ENCODE results near the gene EVI5L. TPM values are rescaled to one million over a fixed set of nuclear protein-coding genes. Genes with fewer than 3 reads are reported as not detected.

Gene EVI5L
- total RNA-seq, 8 experiments from 2014 or later: 7.7 to 25.7 (median 16.7) TPM

DNA sequence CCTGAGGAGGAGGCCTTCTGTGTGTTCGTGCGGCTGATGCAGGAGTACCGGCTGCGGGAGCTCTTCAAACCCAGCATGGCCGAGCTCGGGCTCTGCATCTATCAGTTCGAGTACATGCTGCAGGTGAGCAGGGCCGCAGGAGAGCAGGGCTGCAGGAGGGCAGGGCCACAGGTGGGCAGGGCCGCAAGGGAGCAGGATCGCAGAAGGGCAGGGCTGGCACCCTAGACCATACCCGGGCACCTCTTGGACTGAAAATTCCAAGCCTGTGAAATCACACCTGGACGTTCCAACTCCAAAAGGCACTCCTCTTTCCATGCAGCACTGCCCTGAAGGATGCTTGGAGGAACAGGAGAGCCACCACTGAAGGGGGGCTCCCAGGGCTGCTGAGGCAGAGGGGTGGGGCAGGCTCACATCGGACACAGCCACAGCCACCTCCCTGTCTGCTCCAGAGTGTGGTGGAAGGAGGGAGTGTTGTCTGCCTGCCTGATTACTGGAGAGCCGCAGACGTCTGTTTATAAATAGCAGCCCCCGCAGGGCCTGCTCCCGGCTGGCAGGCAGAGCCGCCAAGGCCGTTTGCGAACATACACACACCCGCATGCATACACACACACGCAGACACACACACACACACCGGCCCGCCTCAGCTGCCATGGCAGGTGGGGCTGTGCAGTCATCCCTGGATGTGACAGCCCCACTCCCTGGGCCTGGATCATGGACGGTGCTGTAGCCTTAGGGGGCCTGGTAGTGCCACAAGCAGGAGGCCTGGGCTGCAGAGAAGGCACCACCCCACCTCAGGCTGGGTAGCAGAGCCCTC lies 20.2 kb downstream of the EVI5L start:
- peak overlapping the region; percentile 46 to 47 for H3K27ac ChIP-seq
- in situ Hi-C loops (cut with MboI; ENCODE audit: low pct_unique_long_range_greater_than_20kb in 2 of 9, low sequenced_read_pairs in 9 of 9, unreplicated experiment in 9 of 9): no loop called here
- 0% methylated on average over 1 of the region's 25 CpGs; no CpG with 5 or more reads in 9 of the 10 experiments for WGBS, 10 experiments
- no peak overlapping the region for H3K4me3 ChIP-seq
- ATAC-seq (replicated peaks in 6 of 8): peak; percentile 60 to 94 (median 70)
- peaks cover 12 to 23% of the 10 kb centered on the region in 2 donors for H3K4me1 ChIP-seq (replicated peaks in 1 of 2)

GRCh38 chr19:7850945-7851622 lies 21.1 kb downstream of the EVI5L start:
- in situ Hi-C loops (cut with MboI; ENCODE audit: low pct_unique_long_range_greater_than_20kb in 2 of 9, low sequenced_read_pairs in 9 of 9, unreplicated experiment in 9 of 9): no loop called here

GRCh38 chr19:7851623-7852500 lies 21.8 kb downstream of the EVI5L start:
- Histone ChIP-seq H3K4me1 (replicated peaks in 1 of 2) (peaks cover 13 to 23% of the 10 kb centered on the region in 2 donors), H3K27ac (no peak overlapping the region), H3K4me3 (no peak overlapping the region)
- ATAC-seq (replicated peaks in 6 of 8): peak in 2 of 8 experiments; percentile 2 to 9
- in situ Hi-C loops (cut with MboI; ENCODE audit: low pct_unique_long_range_greater_than_20kb in 2 of 9, low sequenced_read_pairs in 9 of 9, unreplicated experiment in 9 of 9): no loop called here
- 82 to 90% (median 89%) methylated on average over 3 to 4 of the region's 26 CpGs; no CpG with 5 or more reads in 7 of the 10 experiments for WGBS, 10 experiments

More at GRCh38 chr19:7850945-7851622, 21.1 kb downstream of the EVI5L start:
- Histone ChIP-seq H3K4me1 (replicated peaks in 1 of 2) (peaks cover 12 to 23% of the 10 kb centered on the region in 2 donors), H3K27ac (no peak overlapping the region), H3K4me3 (no peak overlapping the region)
- WGBS, 10 experiments: 60 to 88% (median 67%) methylated on average over 1 to 4 of the region's 19 CpGs; no CpG with 5 or more reads in 7 of the 10 experiments
- ATAC-seq (replicated peaks in 6 of 8): no peak

DNA sequence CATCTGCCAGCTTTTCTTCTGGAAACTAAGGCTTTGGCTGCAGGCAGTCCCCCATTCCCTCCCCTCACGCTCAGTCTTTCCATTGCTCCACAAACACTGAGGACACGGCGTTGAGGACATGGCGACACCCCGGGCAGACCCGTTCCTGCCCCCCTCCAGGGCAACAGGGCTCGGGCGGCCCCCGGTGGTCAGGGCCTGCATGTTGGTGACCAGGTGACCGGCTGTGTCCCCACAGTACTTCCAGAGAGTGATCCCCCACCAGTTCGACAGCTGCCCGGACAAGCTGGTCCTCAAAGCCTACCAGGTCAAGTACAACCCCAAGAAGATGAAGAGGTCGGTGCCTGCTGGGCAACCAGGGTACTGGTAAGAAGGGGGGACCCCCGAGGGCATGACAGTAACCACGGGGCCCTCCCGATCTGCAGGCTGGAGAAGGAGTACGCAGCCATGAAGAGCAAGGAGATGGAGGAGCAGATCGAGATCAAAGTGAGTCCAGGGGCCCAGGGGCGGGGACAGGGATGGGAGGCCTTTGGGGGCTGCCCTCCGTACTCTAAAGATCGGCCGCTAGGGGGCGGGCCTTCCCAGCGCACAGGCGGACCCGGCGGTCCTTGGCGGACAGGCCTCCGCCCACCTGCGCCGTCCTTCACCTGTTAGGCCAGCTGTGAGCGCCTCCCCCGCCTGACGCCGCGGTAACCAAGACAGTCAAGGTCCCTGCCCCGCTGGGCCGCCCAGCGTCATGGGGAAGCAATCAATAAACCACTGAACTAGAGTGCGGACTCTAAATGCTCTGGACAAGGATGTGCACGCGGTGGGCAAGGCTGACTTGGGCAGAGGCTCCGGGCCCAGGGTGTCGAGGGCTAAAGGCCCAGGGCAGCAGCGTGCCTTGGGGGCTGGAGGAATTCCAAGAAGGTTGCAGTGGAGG lies 23.1 kb downstream of the EVI5L start:
- WGBS, 10 experiments: 10 to 60% (median 38%) methylated on average over 1 to 16 of the region's 45 CpGs; no CpG with 5 or more reads in 4 of the 10 experiments
- ATAC-seq (replicated peaks in 6 of 8): peak; percentile 48 to 95 (median 66)
- H3K27ac ChIP-seq: no peak overlapping the region
- no peak overlapping the region for H3K4me3 ChIP-seq
- in situ Hi-C loops (cut with MboI; ENCODE audit: low pct_unique_long_range_greater_than_20kb in 2 of 9, low sequenced_read_pairs in 9 of 9, unreplicated experiment in 9 of 9): no loop called here
- H3K4me1 ChIP-seq (replicated peaks in 1 of 2): peaks cover 23 to 31% of the 10 kb centered on the region in 2 donors

- WGBS, 10 experiments: 72 to 89% (median 77%) methylated on average over 3 to 11 of the region's 12 CpGs; no CpG with 5 or more reads in 6 of the 10 experiments
- in situ Hi-C loops (cut with MboI; ENCODE audit: low pct_unique_long_range_greater_than_20kb in 2 of 9, low sequenced_read_pairs in 9 of 9, unreplicated experiment in 9 of 9): no loop called here
- Histone ChIP-seq H3K4me1 (replicated peaks in 1 of 2) (peaks cover 29 to 34% of the 10 kb centered on the region in 2 donors), H3K4me3 (no peak overlapping the region), H3K27ac (no peak overlapping the region)
- peak in 1 of 8 experiments; percentile 8 for ATAC-seq (replicated peaks in 6 of 8)
Measured at GRCh38 chr19:7853770-7854128, 23.7 kb downstream of the EVI5L start.

DNA sequence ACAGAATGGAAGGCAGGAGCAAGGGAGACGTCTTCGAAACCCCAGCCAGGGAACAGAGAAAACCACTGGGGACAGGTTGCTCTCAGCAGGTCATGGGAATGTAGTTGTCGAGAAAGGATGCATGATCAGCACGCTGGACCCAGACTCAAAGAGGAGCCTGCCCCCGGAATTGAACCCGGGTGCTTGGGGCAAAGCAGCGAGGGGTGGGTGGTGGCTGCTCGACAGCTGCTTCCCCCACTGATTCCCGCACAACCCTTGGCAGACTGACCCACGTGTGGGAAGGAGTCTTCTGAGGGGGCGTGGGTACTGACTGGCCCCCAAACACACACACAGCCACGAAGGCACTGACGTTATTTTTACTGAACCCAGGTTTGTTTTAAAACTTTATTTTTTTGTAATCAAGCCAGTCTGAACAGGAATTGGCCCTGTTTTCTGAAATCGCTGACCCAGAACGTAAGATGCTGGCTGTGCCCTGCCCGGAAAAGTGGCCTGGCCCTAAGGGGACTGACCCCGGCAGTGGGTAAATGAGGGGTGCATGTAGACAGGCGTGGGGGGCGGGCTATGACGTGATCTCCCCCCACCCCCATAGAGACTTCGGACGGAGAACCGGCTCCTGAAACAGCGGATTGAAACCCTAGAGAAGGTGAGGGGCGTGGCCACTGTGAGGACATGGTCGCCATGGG lies 25.5 kb downstream of the EVI5L start:
- H3K4me3 ChIP-seq: no peak overlapping the region
- H3K27ac ChIP-seq: no peak overlapping the region
- no peak for ATAC-seq (replicated peaks in 6 of 8)
- peaks cover 27 to 29% of the 10 kb centered on the region in 2 donors for H3K4me1 ChIP-seq (replicated peaks in 1 of 2)
- in situ Hi-C loops (cut with MboI; ENCODE audit: low pct_unique_long_range_greater_than_20kb in 2 of 9, low sequenced_read_pairs in 9 of 9, unreplicated experiment in 9 of 9): no loop called here
- 40 to 90% (median 63%) methylated on average over 1 to 10 of the region's 26 CpGs; no CpG with 5 or more reads in 1 of the 10 experiments for WGBS, 10 experiments

- Histone ChIP-seq H3K4me1 (replicated peaks in 1 of 2) (peaks cover 31% of the 10 kb centered on the region in 2 donors), H3K4me3 (no peak overlapping the region), H3K27ac (no peak overlapping the region)
- 52 to 83% (median 60%) methylated on average over 2 to 13 of the region's 16 CpGs; no CpG with 5 or more reads in 7 of the 10 experiments for WGBS, 10 experiments
- no peak for ATAC-seq (replicated peaks in 6 of 8)
- in situ Hi-C loops (cut with MboI; ENCODE audit: low pct_unique_long_range_greater_than_20kb in 2 of 9, low sequenced_read_pairs in 9 of 9, unreplicated experiment in 9 of 9): no loop called here
Measured at GRCh38 chr19:7856109-7856591, 26.1 kb downstream of the EVI5L start.

- H3K4me3 ChIP-seq: no peak overlapping the region
- H3K27ac ChIP-seq: peak overlapping the region in 1 of 2 donors; percentile 68
- ATAC-seq (replicated peaks in 6 of 8): no peak
- in situ Hi-C loops (cut with MboI; ENCODE audit: low pct_unique_long_range_greater_than_20kb in 2 of 9, low sequenced_read_pairs in 9 of 9, unreplicated experiment in 9 of 9): no loop called here
- 40 to 92% (median 89%) methylated on average over 1 to 5 of the region's 38 CpGs; no CpG with 5 or more reads in 7 of the 10 experiments for WGBS, 10 experiments
- H3K4me1 ChIP-seq (replicated peaks in 1 of 2): peaks cover 38 to 40% of the 10 kb centered on the region in 2 donors
Measured at GRCh38 chr19:7856679-7857663, 27.0 kb downstream of the EVI5L start.

GRCh38 chr19:7857727-7858108 lies 27.7 kb downstream of the EVI5L start:
- in situ Hi-C loops (cut with MboI; ENCODE audit: low pct_unique_long_range_greater_than_20kb in 2 of 9, low sequenced_read_pairs in 9 of 9, unreplicated experiment in 9 of 9): no loop called here
- Histone ChIP-seq H3K4me1 (replicated peaks in 1 of 2) (peaks cover 35 to 39% of the 10 kb centered on the region in 2 donors), H3K27ac (peak overlapping the region; percentile 32 to 68), H3K4me3 (peak overlapping the region in 1 of 5 donors; percentile 15)
- ATAC-seq (replicated peaks in 6 of 8): peak in 3 of 8 experiments; percentile 1 to 23 (median 21)
- 47 to 80% methylated on average over 1 to 2 of the region's 8 CpGs; no CpG with 5 or more reads in 8 of the 10 experiments for WGBS, 10 experiments

- Histone ChIP-seq H3K27ac (peak overlapping the region; percentile 32 to 68), H3K4me1 (replicated peaks in 1 of 2) (peaks cover 30 to 36% of the 10 kb centered on the region in 2 donors), H3K4me3 (peak overlapping the region in 1 of 5 donors; percentile 15)
- WGBS, 10 experiments: 0 to 80% (median 49%) methylated on average over 1 to 3 of the region's 29 CpGs; no CpG with 5 or more reads in 6 of the 10 experiments
- ATAC-seq (replicated peaks in 6 of 8): peak in 5 of 8 experiments; percentile 44 to 63 (median 56)
- in situ Hi-C loops (cut with MboI; ENCODE audit: low pct_unique_long_range_greater_than_20kb in 2 of 9, low sequenced_read_pairs in 9 of 9, unreplicated experiment in 9 of 9): no loop called here
Measured at GRCh38 chr19:7858109-7858770, 28.2 kb downstream of the EVI5L start.
